GM19467 (cell line): ENCODE data around the gene WSCD2.

Source experiments
- ATAC-seq: cut with Tn5 transposase; IDR thresholded peaks from one replicate; pipeline ENCODE4 v1.9.1; 2021; ENCODE audit warnings: mild to moderate bottlenecking, moderate library complexity; ENCODE audit not compliant: unreplicated experiment

The WSCD2 gene

GRCh38 chr12:108156717-108157116 lies 27.6 kb downstream of the WSCD2 start:
- no peak for ATAC-seq

DNA sequence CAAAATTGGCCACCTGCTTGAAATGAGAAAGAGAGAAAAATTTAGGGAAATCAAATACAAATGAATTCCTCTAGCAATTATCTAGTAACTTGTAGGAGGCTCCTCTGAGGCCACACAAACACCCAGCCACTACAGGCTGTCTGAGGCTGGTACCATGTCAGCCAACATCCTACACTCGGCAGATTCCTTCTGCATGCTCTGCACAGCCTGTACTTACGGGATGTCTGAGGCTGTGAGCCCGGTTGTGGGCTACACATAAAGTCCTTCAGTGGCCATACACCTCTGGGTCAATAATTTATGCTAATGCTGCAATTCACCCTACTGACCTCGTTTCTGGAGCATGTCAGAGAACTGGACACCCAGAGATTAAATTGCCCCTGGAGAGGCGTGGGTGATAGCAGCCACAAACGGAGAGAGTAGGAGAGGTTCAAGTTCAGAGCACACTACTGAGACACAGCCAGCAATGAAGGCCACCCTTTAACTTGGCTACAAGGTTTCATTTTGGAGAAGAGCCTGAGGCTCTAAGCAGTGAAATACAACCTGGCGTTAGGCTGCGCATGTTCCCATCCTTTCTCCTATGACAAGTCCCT lies 28.9 kb downstream of the WSCD2 start:
- no peak for ATAC-seq

- ATAC-seq: no peak
Measured at GRCh38 chr12:108162207-108162606, 33.1 kb downstream of the WSCD2 start.

DNA sequence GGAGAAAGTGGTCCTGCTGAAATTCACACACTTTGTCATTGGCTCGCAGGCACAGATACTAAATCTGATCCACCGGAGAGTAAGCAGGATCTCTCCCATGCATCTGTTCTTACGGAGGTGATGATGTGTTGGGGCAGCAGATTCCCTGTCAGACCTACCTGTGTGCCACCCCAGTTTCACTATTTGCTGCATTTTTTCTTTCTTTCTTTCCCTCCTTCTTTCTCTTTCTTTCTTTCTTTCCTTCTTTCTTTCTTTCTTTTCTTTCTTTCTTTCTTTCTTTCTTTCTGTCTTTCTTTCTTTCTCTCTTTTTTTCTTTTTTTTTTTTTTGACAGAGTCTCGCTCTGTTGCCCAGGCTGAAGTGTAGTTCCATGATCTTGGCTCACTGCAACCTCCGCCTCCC lies 37.4 kb downstream of the WSCD2 start:
- no peak for ATAC-seq

DNA sequence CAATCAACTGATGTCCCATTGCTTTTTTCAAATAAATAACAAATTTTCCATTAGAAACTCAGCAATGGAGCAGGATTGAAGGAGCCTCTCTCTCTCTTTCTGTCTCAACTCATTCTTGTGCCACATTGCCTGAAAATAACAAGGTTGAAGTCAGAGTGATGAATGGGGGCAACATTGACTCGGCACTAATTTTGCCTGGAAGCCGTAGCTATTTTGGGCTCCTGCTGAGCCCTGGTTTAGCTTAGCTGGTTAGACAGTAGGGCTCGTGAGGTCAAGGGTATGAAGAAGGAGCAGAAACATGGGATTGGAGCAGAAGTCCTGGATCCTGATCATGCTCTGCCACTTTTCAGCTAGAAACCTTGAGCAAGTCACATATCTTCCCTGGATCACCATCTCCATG lies 38.9 kb downstream of the WSCD2 start:
- ATAC-seq: no peak

- ATAC-seq: no peak
Measured at GRCh38 chr12:108169708-108170107, 40.6 kb downstream of the WSCD2 start.

GRCh38 chr12:108170164-108170563 lies 41.1 kb downstream of the WSCD2 start:
- ATAC-seq: no peak

DNA sequence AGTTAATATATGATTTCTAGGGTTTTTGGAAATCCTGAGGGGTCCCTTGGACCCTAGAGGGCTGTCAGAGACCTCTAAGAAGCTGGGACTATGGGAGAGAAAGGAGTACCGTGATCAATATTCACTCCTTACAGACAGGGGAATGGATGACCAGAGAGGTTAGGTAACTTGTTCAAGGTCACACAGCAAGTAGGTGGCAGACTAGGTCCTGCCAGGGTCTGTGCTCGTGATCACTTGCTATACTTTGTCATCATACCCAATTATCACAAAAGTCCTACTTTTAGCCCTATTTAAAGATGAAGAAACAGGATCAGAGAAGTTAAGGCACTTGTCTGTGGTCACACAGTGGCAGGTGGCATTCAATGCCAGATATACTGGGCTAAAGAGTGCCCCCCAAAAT lies 42.9 kb downstream of the WSCD2 start:
- ATAC-seq: no peak

- no peak for ATAC-seq
Measured at GRCh38 chr12:108173160-108173559, 44.1 kb downstream of the WSCD2 start.

GRCh38 chr12:108173892-108174291 lies 44.8 kb downstream of the WSCD2 start:
- no peak for ATAC-seq

GRCh38 chr12:108174641-108175040 lies 45.6 kb downstream of the WSCD2 start:
- no peak for ATAC-seq

DNA sequence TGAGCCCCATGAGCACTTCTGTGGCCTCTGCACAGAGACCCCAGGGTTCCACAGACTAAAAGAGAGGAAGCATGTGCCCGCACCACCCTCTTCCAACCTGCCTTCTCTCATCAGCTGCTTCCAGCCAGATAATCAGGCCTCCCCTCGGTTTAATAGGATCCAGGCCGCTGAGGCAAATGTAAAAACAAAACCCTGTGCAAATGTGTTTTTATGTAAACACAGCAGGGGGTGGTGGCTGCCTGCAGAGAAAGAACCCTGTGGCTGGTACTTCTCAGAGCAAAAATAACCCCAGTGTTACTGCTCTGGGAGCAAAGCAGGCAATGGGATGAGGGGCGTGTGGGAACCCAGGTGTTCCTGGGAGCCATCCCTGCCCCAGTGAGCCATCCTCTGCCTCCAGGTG lies 46.2 kb downstream of the WSCD2 start:
- ATAC-seq: no peak

DNA sequence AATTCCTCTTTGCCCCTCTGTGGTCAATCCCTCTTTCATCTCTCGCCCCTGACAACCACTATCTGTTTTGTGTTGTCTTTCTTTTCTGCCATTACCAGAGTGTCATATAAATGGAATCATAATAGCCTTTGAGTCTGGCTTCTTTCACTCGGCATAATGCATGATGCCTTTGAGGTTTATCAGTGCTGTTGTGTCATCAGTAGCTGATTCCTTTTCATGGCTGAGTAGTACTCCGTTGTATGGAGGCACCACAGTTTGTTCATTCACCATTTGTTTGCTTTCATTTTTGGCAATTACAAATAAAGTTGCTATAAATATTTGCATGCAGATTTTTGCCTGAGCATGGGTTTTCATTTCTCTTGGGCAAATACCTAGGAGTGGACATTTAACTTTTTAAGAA lies 47.2 kb downstream of the WSCD2 start:
- no peak for ATAC-seq

GRCh38 chr12:108177131-108177530 lies 48.0 kb downstream of the WSCD2 start:
- no peak for ATAC-seq

DNA sequence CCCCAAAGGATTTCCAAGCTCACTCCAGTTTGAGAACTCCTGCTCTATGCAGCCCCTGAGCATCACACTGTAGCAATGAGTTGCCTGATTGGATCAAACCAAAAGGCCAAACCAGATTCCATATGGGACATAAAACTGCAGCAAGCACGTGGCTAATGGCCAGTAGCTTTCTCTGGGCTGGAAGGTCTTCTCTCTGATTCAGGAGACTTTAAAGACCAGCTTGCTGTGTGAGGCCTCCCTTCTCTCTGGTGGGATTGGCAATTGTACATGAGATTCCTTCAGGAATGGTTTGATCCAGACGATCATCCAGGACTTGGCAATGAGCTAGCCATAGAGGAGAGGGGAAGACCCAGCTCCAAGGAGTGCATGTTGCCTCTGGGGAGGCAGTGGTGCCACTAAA lies 50.2 kb downstream of the WSCD2 start:
- ATAC-seq: no peak

GRCh38 chr12:108180255-108181094 lies 51.4 kb downstream of the WSCD2 start:
- ATAC-seq: no peak

GRCh38 chr12:108181095-108181454 lies 52.0 kb downstream of the WSCD2 start:
- no peak for ATAC-seq

DNA sequence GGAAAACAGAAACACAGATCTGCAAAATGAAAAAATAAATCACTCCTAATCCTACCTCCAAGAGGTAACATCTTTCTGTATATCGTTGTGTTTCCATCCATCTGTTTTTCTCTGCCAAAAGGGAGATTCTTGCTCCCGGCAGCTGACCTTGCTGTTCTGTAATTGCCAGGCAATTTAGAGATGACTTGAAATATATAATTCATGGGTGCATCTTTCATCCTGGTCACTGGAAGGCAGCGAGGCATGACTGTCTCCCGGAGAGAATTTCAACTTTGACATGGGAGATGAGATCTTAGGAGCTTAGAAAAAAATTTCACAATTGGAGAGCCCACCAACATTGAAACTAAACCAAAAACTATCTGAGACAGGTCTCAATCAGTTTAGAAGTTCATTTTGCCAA lies 53.0 kb downstream of the WSCD2 start:
- no peak for ATAC-seq

GRCh38 chr12:108185002-108185401 lies 55.9 kb downstream of the WSCD2 start:
- no peak for ATAC-seq

- no peak for ATAC-seq
Measured at GRCh38 chr12:108187831-108188230, 58.7 kb downstream of the WSCD2 start.

- ATAC-seq: no peak
Measured at GRCh38 chr12:108190529-108190928, 61.4 kb downstream of the WSCD2 start.

DNA sequence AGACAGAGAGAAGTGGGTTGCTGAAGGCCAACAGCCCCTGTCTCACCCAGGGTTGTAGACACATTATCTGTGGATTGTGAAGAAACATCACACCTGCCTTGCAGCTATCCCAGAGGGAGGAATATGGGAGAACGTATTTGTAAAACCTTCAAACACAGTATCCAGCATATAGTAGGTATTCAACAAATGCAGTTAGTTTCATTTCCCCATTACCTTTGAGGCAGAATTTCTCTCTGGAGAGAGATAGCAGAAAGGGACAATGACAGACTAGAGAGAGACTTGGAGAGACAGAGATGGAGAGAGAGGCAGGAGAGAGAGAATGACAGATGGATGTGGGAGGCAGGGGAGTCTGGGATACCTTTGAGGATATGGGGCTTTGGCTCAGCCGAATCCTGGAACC lies 62.0 kb downstream of the WSCD2 start:
- no peak for ATAC-seq

DNA sequence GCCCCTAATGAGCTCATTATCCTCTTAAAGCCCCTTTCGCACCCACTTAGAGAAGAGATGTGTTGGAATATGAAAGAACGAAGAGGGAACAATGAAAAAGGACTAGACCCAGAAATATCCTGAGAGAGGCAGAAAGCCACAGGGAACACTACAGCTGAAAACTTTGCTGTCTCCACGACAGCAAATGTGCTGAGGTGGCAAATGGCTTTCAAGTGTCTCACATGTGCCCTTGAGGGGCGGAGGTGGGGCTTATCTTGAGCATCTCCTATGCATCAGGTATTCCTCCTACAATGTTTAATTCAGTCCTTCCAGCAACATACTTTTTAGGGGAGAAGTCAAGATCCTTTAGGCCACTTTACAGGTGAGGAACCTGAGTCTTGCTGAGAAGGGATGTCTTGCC lies 62.9 kb downstream of the WSCD2 start:
- no peak for ATAC-seq
